GM18502 (cell line): ENCODE results near the gene ATG14.
"Not testable (repeated sequence)": the region's sequence is repeated elsewhere in the genome, so short reads cannot be mapped to it uniquely, and the experiment has no call there.

Experiments used
- ATAC-seq: cut with Tn5 transposase; IDR thresholded peaks from one replicate; pipeline ENCODE4 v1.9.1; 2021; ENCODE audit warnings: mild to moderate bottlenecking; ENCODE audit not compliant: unreplicated experiment, poor library complexity

The ATG14 gene

DNA sequence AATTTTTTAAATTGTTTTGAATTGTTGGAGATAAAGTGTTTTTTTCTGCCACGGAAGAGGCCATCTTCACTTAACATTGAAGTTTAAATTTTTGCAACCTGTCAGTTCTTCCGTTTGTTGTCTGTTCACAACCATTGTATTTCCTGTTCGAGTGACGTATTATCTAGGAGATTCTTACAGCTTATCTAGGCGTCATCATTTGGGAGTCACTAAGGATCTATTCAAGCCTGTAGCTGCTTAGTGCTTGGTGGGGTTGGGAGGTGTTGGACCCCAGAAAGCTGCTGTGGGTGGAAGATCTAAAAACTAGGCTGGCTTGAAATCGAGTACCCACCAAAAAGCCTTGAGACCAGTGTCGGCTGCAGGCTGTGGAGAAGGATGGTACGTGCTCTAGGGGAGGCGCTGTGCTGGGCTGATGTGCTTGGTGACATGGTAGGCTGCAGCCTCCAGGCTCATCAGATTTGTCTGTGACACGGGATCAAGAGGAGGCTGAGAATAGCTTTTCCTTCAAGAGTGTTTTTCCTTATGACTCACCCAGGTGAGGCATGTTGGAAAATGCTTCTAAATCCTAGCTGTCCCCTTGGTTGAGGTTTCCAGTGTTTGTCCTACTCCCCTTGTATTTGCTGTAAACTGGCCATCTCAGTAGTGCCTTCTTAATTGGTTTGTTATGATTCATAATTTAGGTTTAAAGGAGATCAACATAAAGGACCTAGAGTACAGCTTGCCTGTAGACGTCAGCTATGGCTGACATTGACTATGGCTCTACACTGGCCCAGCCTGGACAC is 57.8 kb downstream of the ATG14 start:
- ATAC-seq, result no peak

DNA sequence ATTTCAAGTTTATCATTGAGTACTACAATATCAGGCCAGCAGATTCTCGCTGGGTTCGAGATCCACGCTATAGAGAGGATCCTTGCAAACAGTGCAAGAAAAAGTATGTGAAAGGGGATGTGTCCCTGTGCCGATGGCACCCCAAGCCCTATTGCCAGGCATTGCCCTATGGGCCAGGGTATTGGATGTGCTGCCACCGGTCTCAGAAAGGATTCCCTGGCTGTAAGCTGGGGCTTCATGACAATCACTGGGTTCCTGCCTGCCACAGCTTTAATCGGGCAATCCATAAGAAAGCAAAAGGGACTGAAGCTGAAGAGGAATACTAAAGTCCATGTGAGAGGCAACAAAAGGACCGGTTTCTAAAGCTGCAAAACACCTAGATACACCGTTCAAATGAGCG is 59.4 kb downstream of the ATG14 start:
- ATAC-seq, result no peak

DNA sequence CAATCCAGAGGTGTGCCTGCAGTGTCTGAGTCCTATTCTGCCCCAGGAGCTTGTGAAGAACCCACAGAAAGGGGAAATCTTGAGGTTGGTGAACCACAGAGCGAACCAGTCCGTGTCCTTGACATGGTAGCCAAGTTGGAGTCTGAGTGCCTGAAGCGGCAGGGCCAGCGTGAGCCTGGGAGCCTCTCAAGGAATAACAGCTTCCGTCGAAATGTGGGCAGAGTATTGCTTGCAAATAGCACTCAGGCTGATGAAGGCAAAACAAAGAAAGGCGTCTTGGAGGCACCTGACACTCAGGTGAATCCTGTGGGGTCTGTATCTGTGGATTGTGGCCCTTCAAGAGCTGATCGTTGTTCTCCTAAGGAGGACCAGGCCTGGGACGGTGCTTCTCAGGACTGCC is 60.5 kb downstream of the ATG14 start:
- ATAC-seq, result no peak

DNA sequence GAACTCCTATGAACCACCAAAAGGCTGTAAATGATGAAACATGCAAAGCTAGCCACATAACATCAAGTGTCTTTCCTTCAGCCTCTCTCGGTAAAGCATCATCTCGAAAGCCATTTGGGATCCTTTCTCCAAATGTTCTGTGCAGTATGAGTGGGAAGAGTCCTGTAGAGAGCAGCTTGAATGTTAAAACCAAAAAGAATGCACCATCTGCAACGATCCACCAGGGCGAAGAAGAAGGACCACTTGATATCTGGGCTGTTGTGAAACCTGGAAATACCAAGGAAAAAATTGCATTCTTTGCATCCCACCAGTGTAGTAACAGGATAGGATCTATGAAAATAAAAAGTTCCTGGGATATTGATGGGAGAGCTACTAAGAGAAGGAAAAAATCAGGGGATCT is 61.2 kb downstream of the ATG14 start:
- ATAC-seq, result no peak

DNA sequence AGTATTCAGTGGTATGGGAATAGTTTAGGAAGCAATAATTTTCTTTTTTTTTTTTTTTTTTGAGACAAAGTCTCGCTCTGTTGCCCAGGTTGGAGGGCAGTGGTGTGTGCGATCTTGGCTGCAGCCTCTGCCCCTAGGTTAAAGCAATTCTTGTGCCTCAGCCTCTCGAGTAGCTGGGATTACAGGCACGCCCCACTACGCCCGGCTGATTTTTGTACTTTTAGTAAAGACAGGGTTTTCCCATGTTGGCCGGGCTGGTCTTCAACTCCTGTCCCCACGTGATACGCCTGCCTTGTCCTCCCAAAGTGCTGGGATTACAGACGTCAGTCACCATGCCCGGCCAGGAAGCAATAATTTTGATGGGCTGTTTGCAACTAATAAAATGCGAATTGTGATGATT is 62.1 kb downstream of the ATG14 start:
- no peak for ATAC-seq

DNA sequence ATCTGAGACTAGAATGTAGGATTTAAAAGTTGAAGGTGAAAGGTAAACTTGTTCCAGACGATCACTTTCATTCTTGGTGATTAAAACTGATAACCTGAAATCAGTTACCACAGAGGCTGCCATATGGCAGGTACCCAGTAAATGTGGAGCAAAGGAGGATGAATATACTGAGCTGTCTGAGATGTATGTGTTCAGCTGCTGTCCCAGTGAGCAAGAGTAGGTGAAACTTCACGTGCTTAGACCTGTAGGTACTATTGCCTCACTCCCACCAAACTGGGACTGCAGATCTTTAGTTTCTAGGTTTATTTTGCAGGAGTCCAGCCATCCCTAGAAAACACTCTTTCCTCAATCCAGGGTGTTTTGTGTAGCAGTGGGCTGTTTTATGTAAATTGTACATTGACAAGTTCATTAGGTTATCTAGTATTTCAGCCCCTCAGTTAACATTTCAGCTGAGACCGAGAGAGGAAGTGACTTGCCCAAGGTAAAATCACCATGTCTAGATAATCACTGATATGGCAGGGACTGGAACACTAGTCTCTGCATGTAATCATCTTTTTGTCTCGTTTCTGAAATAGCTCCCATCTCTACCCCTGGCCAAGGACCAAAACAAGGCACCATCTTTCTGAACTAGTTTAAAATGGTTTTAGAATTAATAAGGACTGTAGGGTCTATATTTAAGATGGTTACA is 62.7 kb downstream of the ATG14 start:
- ATAC-seq, result peak; percentile 63

DNA sequence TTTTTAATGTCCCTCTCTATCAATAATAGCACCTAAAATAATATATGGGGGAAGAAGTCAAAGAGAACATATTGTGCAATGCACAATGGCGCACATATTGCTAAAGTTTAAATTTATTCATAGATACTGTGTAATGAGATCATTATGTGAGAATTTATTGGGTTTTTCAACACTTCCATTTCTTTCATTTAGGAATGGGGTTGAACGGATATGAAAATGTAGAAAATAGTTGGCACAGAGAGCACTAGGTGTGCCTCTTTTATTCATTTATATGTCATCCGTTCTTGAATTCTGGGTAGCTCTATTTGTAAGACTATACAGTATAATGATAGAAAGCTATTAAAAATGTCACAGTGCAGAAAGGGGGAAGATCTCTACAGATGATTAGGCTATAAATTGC is 63.9 kb downstream of the ATG14 start:
- ATAC-seq, result no peak

DNA sequence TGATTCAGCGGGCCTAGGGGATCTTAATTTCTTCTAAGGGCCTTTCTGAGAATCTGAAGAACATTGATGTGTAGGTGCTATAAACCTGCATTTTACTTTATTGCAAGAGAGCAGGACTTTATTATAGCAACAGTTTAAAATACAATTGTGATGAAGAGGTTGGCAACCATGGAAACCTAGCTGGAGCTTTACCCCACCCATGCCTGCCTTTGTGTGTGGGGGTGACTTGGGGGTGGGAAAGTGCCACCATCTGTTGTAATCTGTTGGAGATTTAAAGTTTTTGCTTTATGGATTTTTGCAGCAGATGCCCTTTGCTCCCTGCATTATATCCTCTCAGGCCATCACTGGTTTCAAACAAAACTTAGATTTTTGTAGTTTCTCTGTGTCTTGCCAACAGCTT is 64.6 kb downstream of the ATG14 start:
- ATAC-seq, result no peak

DNA sequence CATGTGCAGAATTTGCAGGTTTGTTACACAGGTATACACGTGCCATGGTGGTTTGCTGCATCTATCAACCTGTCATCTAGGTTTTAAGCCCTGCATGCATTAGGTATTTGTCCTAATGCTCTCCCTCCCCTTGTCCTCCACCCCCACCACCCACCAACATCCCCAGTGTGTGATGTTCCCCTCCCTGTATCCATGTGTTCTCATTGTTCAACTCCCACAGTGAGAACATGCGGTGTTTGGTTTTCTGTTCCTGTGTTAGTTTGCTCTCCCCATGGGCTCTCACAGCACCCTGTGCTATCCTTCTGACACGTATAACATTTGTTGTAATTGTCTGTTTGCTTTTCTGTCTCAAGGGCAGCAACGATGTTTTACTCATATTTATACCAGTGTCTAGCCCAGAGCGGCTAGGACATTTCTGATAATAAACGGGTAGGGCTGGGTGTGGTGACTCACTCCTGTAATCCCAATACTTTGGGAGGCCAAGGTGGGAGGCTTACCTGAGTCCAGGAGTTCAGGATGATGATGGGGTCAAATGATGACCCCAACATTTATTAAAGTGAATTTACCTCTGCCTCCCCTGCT is 67.0 kb downstream of the ATG14 start:
- ATAC-seq, result not testable (repeated sequence)

DNA sequence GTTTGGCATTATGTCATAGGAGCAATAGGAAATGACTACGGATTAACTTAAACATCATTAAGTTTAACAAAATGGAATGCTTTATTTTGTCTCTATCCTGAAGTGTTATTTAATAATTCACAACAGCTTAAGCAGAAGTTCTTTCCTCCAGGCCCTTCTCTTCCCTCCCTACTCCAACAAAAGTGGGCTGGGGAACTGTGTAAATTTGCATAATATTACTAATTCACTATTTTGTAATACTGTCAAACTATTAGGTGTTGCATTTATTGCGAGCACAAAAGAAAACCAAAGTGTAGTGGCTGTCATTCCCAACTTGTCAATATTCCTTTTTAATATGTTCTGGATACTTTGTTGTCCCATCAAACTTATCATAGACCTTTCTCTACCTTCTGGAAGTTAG is 69.8 kb downstream of the ATG14 start:
- no peak for ATAC-seq

DNA sequence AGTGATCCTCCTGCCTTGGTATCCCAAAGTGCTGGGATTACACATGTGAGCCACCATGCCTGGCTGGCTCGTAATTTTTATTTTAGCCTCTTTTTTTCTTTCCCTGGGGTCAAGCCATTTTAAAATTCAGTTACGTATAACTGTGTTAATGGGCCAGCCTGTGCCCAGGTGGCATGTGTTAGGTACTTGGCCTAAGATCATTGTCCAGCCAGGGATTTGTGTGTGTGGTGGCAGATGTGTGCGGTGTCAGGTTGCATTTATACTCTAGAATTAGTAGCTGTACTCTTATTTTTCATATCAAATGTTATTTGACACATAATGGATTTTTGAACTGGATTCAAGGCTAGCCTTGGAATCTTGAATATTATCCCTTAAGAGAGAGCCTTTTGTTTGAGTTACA is 71.1 kb downstream of the ATG14 start:
- no peak for ATAC-seq

DNA sequence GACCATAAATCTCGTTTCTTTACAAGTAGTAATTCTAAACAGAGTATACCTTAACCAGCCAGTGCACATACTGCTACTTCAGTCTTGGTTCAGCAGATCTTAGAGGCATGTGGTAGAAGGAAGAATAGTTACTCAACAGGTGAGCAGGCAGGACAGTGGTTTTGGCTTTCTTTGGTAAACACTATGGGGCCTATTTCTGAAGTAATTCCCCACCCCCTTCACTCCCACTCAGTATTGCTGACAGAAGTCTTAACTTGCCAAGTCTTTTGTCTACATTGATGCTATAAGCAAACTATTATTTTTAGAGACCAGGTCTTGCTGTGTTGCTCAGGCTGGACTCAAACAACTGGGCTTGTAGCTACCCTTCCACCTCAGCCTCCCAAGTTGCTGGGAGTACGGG is 71.9 kb downstream of the ATG14 start:
- ATAC-seq, result peak; percentile 86

DNA sequence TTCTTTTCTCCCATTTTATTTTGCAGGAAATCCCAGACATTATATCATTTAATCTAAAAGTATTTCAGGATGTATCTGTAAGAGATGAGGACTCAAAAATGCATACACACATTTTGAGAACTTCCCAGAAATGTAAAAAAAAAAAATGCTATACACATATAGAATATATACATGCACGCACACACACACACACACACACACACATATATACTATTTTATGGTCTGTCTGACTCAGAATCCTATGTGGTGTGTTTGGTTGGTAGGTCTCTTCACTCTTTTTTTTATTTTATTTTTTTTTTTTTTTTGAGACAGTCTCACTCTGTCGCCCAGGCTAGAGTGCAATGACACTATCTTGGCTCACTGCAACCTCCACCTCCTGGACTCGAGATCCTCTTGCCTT is 74.9 kb downstream of the ATG14 start:
- ATAC-seq, result no peak

DNA sequence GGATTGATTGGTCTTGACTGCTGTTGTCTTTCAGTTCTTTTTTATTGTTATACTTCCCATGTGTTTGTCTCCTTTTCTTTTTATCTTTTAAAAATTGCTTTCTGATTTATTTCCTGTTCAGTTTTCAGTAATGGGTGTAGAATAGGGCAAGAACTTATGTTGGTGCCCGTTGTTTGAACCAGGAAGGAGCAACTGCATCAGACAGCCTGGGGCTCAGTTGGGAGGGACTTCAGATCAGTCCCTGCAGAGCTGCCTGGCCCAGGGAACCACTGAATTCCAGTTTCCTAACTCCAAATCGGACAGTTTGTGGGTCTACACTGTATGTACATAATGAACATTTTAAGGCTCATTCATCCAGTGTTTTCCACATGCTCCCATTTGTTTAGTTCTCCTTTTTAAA is 75.5 kb downstream of the ATG14 start:
- ATAC-seq, result no peak

DNA sequence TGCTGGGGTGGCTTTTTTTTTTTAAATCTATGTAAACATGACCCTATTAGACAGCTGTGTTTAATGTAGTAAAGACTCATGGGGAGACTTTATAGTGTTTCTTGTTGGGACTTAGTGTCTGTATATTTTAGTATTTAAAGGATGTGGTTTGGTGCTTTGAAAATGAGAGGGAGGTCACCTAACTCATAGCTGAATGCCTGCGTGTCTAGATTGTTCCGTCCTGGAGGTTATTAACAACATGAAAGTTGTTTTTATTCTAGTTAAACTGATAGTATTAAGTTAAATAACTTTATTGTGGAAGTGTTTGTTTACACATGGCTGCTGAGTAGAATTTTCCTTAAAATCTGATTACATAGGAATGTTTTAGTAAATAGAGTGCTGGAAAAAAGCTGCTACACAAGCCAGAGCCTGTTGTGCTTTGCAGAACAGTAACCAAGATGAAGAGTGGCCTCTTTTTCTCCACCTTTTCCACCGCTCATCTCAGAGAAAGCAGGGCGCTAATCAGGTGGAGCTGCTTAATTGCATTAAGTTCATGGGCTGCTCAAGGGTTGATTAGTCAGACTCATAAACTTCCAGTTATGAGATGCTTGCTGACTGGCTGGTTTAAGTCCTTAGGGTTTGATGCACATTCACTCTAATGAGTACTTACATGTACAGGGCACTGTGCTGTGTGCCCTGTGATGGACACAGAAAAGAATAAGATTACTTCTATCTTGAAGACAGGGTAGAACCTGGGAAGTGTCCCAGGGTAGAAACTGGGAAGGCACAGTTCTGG is 77.7 kb downstream of the ATG14 start:
- ATAC-seq, result no peak

DNA sequence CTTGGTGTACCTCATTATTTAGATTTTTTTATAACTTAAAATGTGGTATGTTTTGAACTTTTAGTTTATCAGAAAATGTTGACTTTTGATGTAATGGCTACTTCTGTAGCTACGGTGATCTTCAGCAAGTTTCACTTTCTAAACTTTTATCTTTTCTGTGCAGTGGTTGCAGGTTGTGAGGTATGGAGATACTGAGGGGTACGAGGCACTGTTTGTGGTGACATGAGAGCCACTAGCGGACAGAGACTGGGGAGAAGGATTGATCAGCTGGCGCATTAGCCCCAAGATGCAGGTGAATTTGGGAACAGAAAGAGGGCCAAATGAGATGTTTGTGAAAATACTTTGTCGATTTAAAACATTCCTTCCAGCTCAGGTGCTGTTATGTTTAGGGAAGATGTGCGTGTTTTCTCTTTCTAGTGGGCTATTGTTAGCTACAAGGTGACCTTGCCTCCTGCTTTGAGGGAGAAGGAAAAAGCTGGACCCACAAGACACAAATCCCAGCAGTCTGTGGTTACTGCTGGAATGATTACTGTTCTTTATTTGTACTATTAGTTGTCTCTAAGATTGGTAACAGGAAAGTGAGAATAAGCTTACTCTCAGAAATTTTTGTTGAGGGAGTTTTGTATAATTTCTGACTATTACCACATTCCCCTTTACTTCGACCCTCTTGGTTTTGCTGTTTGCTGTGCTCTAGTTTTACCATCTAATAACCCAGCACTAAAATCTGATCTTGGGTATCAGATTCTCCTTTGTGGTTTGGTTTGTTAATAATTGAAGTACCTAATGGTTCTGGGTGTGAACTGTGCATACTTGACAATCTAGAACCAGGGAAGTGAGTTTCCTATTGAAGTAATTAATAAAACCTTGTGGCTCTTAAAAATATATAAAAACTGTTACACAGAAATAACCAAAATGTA is 78.7 kb downstream of the ATG14 start:
- ATAC-seq, result no peak

DNA sequence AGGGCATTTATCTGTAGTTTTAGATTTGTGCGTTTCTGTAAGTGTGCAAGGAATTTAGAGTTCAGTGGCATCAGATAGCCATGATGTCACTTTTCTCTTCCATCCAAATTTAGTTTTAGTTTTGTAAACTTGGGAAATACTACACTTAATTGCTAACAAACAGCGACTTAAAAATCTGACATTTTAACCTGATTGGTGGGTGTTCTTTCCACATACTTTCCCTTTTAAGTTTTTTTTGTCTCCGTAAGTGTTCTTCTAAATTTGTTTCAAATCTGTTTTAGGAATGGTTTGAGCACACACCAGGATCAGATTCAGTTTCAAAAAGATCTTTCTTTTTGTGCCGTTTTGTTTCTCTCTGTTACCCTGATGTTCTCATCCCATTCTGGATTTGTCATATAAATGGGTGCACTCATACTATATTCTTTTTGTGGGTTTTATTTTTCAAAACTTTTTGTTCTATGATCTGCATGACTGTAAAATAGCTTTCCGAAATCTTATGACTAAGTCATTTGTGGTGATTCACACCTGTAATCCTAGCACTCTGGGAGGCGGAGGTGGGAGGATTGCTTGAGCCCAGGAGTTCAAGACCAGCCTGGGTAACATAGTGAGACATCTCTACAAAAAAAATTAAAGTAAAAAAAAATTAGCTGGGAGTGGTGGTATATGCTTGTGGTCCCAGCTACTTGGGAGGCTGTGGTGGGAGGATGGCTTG is 81.5 kb downstream of the ATG14 start:
- no peak for ATAC-seq

DNA sequence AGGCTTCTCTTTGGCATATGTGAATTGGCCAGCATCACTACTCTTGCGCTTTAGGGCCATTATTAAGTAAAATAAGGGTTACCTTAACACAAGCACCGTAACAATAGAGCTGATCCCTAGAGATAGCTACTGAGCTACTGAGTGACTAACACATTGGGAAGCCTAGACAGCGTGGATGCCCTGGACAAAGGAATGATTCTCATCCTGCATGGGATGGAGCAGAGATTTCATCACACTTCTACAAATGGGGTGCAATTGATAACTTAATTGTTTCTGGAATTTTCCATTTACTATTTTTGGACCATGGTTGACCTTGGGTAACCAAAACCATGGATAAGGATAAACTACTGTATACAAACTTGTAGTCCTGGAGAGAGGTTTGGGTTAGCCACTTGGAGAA is 83.3 kb downstream of the ATG14 start:
- no peak for ATAC-seq

DNA sequence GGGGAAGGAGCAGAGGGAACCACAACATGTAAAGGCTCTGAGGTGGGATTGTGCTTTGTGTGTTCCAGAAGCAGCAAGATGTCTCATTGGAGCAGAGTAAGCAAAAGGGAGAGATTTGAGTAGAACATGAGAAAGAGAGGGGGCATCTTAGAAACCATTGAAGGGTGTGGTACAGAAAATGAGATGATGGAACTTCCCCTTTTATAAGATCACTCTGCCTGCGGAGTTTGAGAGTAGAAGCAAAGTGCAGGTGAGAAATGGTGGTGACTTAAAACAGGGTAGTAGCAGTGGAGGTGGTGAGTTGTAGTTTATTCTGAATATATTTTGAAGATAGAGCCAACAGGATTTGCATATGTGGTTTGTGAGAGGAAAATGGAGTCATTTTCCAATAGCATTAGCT is 84.5 kb downstream of the ATG14 start:
- ATAC-seq, result peak; percentile 88
